Glutamatergic neuron (in vitro differentiated cells): ENCODE data around the gene SOX1. TPM values are rescaled to one million over a fixed set of nuclear protein-coding genes. Genes with fewer than 3 reads are reported as not detected.

Experiments used
- DNase-seq: peaks from one replicate; pipeline ENCODE4 v3.0.0; 2022
- H3K27ac Mint-ChIP-seq: one replicate; pipeline ENCODE4 v1.8.0; 2020; ENCODE audit warnings: mild to moderate bottlenecking, mixed read lengths, inconsistent platforms; ENCODE audit not compliant: unreplicated experiment
- H3K27me3 Mint-ChIP-seq: one replicate; pipeline ENCODE4 v1.8.0; 2020; ENCODE audit warnings: mild to moderate bottlenecking, moderate library complexity, mixed read lengths, inconsistent platforms; ENCODE audit not compliant: unreplicated experiment
- H3K36me3 Mint-ChIP-seq: one replicate; pipeline ENCODE4 v1.8.0; 2020; ENCODE audit warnings: mild to moderate bottlenecking, mixed read lengths, inconsistent platforms; ENCODE audit not compliant: unreplicated experiment
- H3K4me1 Mint-ChIP-seq: one replicate; pipeline ENCODE4 v1.8.0; 2020; ENCODE audit warnings: mild to moderate bottlenecking, low read depth, mixed read lengths, inconsistent platforms; ENCODE audit not compliant: unreplicated experiment
- H3K4me3 Mint-ChIP-seq: one replicate; pipeline ENCODE4 v1.8.0; 2020; ENCODE audit warnings: mild to moderate bottlenecking, mixed read lengths, inconsistent platforms; ENCODE audit not compliant: unreplicated experiment
- H3K9me3 Mint-ChIP-seq: one replicate; pipeline ENCODE4 v1.8.0; 2020; ENCODE audit warnings: mild to moderate bottlenecking, moderate library complexity, mixed read lengths, inconsistent platforms; ENCODE audit not compliant: unreplicated experiment
- CTCF ChIP-seq: fragments of 200-600 bp; sonication (generic); IDR thresholded peaks from one replicate; pipeline ENCODE4 v1.5.0; 2021; ENCODE audit not compliant: partially characterized antibody, unreplicated experiment
- total RNA-seq: library from RNA; stranded (reverse); fragmentation: NEBNext Ultra II Directional; extraction: Animal tissue kit (Norgen Biotek cat#: 25700); gene quantifications from one replicate; pipeline ENCODE4 v1.2.1, GENCODE V29; 2021; ENCODE audit not compliant: unreplicated experiment

SOX1 gene
- total RNA-seq, 1 donor from 2014 or later: 0.76 TPM

DNA sequence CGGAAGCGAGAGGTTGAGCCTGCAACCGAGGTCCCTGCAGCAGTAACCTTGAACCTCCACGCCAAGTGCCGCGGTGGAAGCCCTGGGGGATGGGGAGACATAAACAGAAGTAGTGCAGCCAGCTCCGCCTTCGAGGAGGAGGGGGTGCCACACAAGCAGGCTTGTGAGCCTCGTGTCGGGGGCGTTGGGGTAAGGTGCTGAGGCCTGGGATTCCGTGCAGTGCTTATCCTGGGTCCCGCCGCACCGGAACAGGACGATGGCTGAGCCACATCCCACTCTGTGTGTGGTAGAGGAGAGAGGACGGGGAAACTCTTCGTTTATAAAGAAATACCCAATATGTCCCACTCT is 51.0 kb downstream of the SOX1 start:
- no peak for TF ChIP-seq CTCF
- Mint-ChIP-seq H3K36me3 (no peaks in the 10 kb centered on the region), H3K27ac (no peak overlapping the region), H3K9me3 (peaks cover 2% of the 10 kb centered on the region), H3K4me3 (no peak overlapping the region), H3K27me3 (peaks cover 8% of the 10 kb centered on the region), H3K4me1 (no peaks in the 10 kb centered on the region)
- DNase-seq: no peak

DNA sequence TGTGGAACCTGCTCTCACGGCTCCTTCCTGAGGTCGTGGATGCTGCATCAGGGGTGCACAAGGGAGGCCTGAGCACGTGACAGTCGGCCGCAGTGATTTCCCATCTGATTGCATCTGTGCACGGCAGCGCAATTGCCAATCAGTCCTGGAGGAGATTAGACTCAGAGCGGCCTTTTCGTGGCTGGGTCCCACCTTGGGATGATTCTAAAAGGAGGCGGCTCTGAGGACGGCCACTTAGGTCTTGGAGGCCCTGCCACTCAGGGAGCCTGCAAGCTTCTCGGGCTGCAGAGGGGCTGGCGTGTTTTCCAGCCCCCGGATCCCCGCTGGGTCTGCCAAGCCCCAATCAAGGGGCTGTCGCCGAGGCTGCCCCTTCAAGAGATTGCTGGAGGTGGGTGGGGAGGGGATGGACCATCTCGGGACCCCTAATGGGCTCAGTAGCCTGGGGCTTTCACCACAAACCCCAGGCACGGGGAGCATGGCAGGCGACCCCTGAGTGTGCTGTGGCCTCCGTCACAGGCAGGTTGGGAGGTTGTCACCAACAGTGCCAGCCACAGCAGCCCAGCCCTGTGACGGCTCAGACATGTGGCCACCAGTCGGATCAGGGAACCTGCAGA is 51.6 kb downstream of the SOX1 start:
- no peak overlapping the region for H3K27ac Mint-ChIP-seq
- H3K4me3 Mint-ChIP-seq: no peak overlapping the region
- peaks cover 2% of the 10 kb centered on the region for H3K9me3 Mint-ChIP-seq
- peaks cover 8% of the 10 kb centered on the region for H3K27me3 Mint-ChIP-seq
- no peak for DNase-seq
- no peaks in the 10 kb centered on the region for H3K4me1 Mint-ChIP-seq
- no peak for TF ChIP-seq CTCF
- no peaks in the 10 kb centered on the region for H3K36me3 Mint-ChIP-seq

- H3K27ac Mint-ChIP-seq: no peak overlapping the region
- H3K36me3 Mint-ChIP-seq: no peaks in the 10 kb centered on the region
- peaks cover 8% of the 10 kb centered on the region for H3K27me3 Mint-ChIP-seq
- TF ChIP-seq CTCF: no peak
- H3K4me3 Mint-ChIP-seq: no peak overlapping the region
- H3K9me3 Mint-ChIP-seq: peaks cover 2% of the 10 kb centered on the region
- H3K4me1 Mint-ChIP-seq: peaks cover 5% of the 10 kb centered on the region
- no peak for DNase-seq
Measured at GRCh38 chr13:112119192-112120030, 52.5 kb downstream of the SOX1 start.

DNA sequence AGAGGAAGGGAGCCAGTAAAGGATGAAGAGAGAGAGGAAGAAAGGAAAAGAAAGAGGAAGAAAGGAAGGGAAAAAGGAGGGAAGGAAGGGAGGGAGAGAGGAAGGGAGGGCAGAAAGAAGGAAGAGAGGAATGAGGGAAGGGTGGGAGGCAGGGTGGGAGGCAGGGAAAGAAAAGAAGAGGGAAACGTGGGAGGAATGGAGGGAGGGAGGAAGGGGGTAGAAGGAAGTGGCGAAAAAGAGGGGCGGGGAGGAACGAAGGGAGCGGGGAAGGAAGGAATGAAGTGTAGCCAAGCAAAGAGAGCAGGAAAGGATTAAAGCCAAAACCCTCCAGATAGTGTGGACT is 53.1 kb downstream of the SOX1 start:
- no peak overlapping the region for H3K27ac Mint-ChIP-seq
- DNase-seq: no peak
- H3K9me3 Mint-ChIP-seq: peaks cover 2% of the 10 kb centered on the region
- no peaks in the 10 kb centered on the region for H3K36me3 Mint-ChIP-seq
- H3K4me3 Mint-ChIP-seq: no peak overlapping the region
- no peak for TF ChIP-seq CTCF
- peaks cover 8% of the 10 kb centered on the region for H3K4me1 Mint-ChIP-seq
- H3K27me3 Mint-ChIP-seq: peaks cover 8% of the 10 kb centered on the region
